CD4-positive, alpha-beta memory T cell (primary cell): Measurements from ENCODE around the gene PAX7. TPM values are rescaled to one million over a fixed set of nuclear protein-coding genes. Genes with fewer than 3 reads are reported as not detected.

Source experiments
- CTCF ChIA-PET: fragments of 350-600 bp; sonication (Branson Sonifier 250); formaldehyde crosslinking; loops from one replicate; lab custom pipeline; 2021; ENCODE audit warnings: inconsistent platforms; ENCODE audit not compliant: partially characterized antibody; lab: Charles Lee
- POLR2A ChIA-PET: fragments of 350-600 bp; sonication (Branson Sonifier 250); formaldehyde crosslinking; loops from one replicate; lab custom pipeline; 2021; ENCODE audit not compliant: partially characterized antibody; lab: Charles Lee
- DNase-seq, 5 donors: peaks; one replicate each; pipeline versions ENCODE4 v3.0.0 to v3.0.0-alpha.2; 2020 to 2022; ENCODE audit warnings: mixed read lengths in 1 of 5
- H3K27ac ChIP-seq: one replicate; pipeline ENCODE4 v1.7.0; 2013; ENCODE audit warnings: low read depth, low read length
- H3K27me3 ChIP-seq: 2 replicates; pipeline ENCODE4 v1.7.0; 2013; ENCODE audit warnings: mild to moderate bottlenecking, low read length, moderate library complexity; ENCODE audit not compliant: insufficient read depth
- H3K36me3 ChIP-seq: 2 replicates; pipeline ENCODE4 v1.7.0; 2013; ENCODE audit warnings: mild to moderate bottlenecking, low read length, moderate library complexity; ENCODE audit not compliant: insufficient read depth
- H3K4me1 ChIP-seq: 2 replicates; pipeline ENCODE4 v1.7.0; 2013; ENCODE audit warnings: mild to moderate bottlenecking, low read length, moderate library complexity; ENCODE audit not compliant: insufficient read depth
- H3K4me3 ChIP-seq, 2 donors: one replicate each; pipeline ENCODE4 v1.7.0; 2013; ENCODE audit warnings: low read length in 2 of 2, mild to moderate bottlenecking in 1 of 2
- H3K9me3 ChIP-seq, 2 donors: one replicate each; pipeline ENCODE4 v1.7.0; 2013; ENCODE audit warnings: low read length in 2 of 2, control low read depth in 1 of 2; ENCODE audit not compliant: control insufficient read depth in 1 of 2
- H3K27ac Mint-ChIP-seq, 7 donors: one replicate each; pipeline ENCODE4 v1.8.0; 2020 to 2021; ENCODE audit warnings: mixed read lengths in 7 of 7, mild to moderate bottlenecking in 6 of 7, inconsistent platforms in 3 of 7, moderate library complexity in 3 of 7
- H3K27me3 Mint-ChIP-seq, 2 donors: one replicate each; pipeline ENCODE4 v1.8.0; 2020 to 2021; ENCODE audit warnings: mixed read lengths in 2 of 2
- H3K36me3 Mint-ChIP-seq, 2 donors: one replicate each; pipeline ENCODE4 v1.8.0; 2020 to 2021; ENCODE audit warnings: mixed read lengths in 2 of 2, inconsistent platforms in 1 of 2, mild to moderate bottlenecking in 1 of 2
- H3K4me1 Mint-ChIP-seq, 4 donors: one replicate each; pipeline ENCODE4 v1.8.0; 2020 to 2021; ENCODE audit warnings: mixed read lengths in 4 of 4, mild to moderate bottlenecking in 1 of 4
- H3K4me3 Mint-ChIP-seq, 8 donors: one replicate each; pipeline ENCODE4 v1.8.0; 2020 to 2021; ENCODE audit warnings: mixed read lengths in 8 of 8, mild to moderate bottlenecking in 7 of 8, moderate library complexity in 6 of 8, inconsistent platforms in 3 of 8
- H3K9me3 Mint-ChIP-seq, 8 donors: one replicate each; pipeline ENCODE4 v1.8.0; 2020 to 2021; ENCODE audit warnings: mixed read lengths in 8 of 8, mild to moderate bottlenecking in 5 of 8, inconsistent platforms in 3 of 8, moderate library complexity in 1 of 8
- intact Hi-C: fragments of 100-400 bp; cut with micrococcal nuclease; formaldehyde crosslinking; loops from one replicate; pipeline ENCODE4 v1.15.1; 2023
- polyA plus RNA-seq, 2 donors: library from polyadenylated mRNA; unstranded; fragments of 300-500 nt; fragmentation: Illumina TruSeq; gene quantifications; one replicate each; pipeline ENCODE4 v1.2.3, GENCODE V29; 2021
- total RNA-seq, 2 experiments: library from RNA; stranded (reverse); gene quantifications; one replicate each; pipeline ENCODE4 v1.2.3, GENCODE V29; 2021

The PAX7 gene
- total and polyA plus RNA-seq, 4 experiments from 2014 or later = not detected

- no peak overlapping the region for H3K4me3 ChIP-seq
- no peaks in the 10 kb centered on the region for H3K9me3 ChIP-seq
- H3K27me3 ChIP-seq = no peaks in the 10 kb centered on the region
- H3K4me3 Mint-ChIP-seq = no peak overlapping the region
- peaks cover 0 to 11% (median 8%) of the 10 kb centered on the region in 8 donors for H3K9me3 Mint-ChIP-seq
- H3K36me3 ChIP-seq = no peaks in the 10 kb centered on the region
- peaks cover 20 to 37% of the 10 kb centered on the region in 2 donors for H3K27me3 Mint-ChIP-seq
- H3K27ac Mint-ChIP-seq = no peak overlapping the region
- H3K4me1 ChIP-seq = no peaks in the 10 kb centered on the region
- H3K27ac ChIP-seq = no peak overlapping the region
- ChIA-PET CTCF (no interaction called here), POLR2A (no interaction called here)
- no peaks in the 10 kb centered on the region for H3K36me3 Mint-ChIP-seq
- intact Hi-C loops = no loop called here
- no peaks in the 10 kb centered on the region for H3K4me1 Mint-ChIP-seq
- no peak for DNase-seq
These were observed 162.1 kb downstream of the PAX7 start for GRCh38 chr1:18792747-18793146.

- Mint-ChIP-seq H3K27me3 (peaks cover 20 to 37% of the 10 kb centered on the region in 2 donors), H3K4me1 (no peaks in the 10 kb centered on the region), H3K27ac (no peak overlapping the region), H3K36me3 (no peaks in the 10 kb centered on the region), H3K9me3 (peaks cover 0 to 11% (median 8%) of the 10 kb centered on the region in 8 donors), H3K4me3 (no peak overlapping the region)
- H3K4me1 ChIP-seq = no peaks in the 10 kb centered on the region
- no peaks in the 10 kb centered on the region for H3K9me3 ChIP-seq
- no peak for DNase-seq
- no peaks in the 10 kb centered on the region for H3K36me3 ChIP-seq
- CTCF ChIA-PET = no interaction called here
- no peak overlapping the region for H3K4me3 ChIP-seq
- no peaks in the 10 kb centered on the region for H3K27me3 ChIP-seq
- no peak overlapping the region for H3K27ac ChIP-seq
- POLR2A ChIA-PET = no interaction called here
- intact Hi-C loops = no loop called here
These were observed 162.5 kb downstream of the PAX7 start for GRCh38 chr1:18793164-18793563.

GRCh38 chr1:18794051-18794450 lies 163.4 kb downstream of the PAX7 start:
- Mint-ChIP-seq H3K27me3 (peaks cover 20 to 37% of the 10 kb centered on the region in 2 donors), H3K4me3 (no peak overlapping the region)

GRCh38 chr1:18794561-18794960 lies 163.9 kb downstream of the PAX7 start:
- H3K36me3 Mint-ChIP-seq = no peaks in the 10 kb centered on the region
- Histone ChIP-seq H3K4me3 (no peak overlapping the region), H3K27ac (no peak overlapping the region), H3K27me3 (no peaks in the 10 kb centered on the region), H3K4me1 (no peaks in the 10 kb centered on the region), H3K9me3 (no peaks in the 10 kb centered on the region), H3K36me3 (no peaks in the 10 kb centered on the region)
- POLR2A ChIA-PET = no interaction called here
- no peaks in the 10 kb centered on the region for H3K4me1 Mint-ChIP-seq
- DNase-seq = no peak
- peaks cover 0 to 11% (median 8%) of the 10 kb centered on the region in 8 donors for H3K9me3 Mint-ChIP-seq
- peaks cover 18 to 37% of the 10 kb centered on the region in 2 donors for H3K27me3 Mint-ChIP-seq
- intact Hi-C loops = no loop called here
- CTCF ChIA-PET = no interaction called here
- no peak overlapping the region for H3K4me3 Mint-ChIP-seq
- H3K27ac Mint-ChIP-seq = no peak overlapping the region

More at GRCh38 chr1:18794051-18794450, 163.4 kb downstream of the PAX7 start:
- Histone ChIP-seq H3K4me1 (no peaks in the 10 kb centered on the region), H3K9me3 (no peaks in the 10 kb centered on the region), H3K4me3 (no peak overlapping the region), H3K27me3 (no peaks in the 10 kb centered on the region), H3K36me3 (no peaks in the 10 kb centered on the region), H3K27ac (no peak overlapping the region)
- Mint-ChIP-seq H3K4me1 (no peaks in the 10 kb centered on the region), H3K27ac (no peak overlapping the region), H3K36me3 (no peaks in the 10 kb centered on the region), H3K9me3 (peaks cover 0 to 11% (median 8%) of the 10 kb centered on the region in 8 donors)
- intact Hi-C loops = no loop called here
- CTCF ChIA-PET = no interaction called here
- POLR2A ChIA-PET = no interaction called here
- DNase-seq = no peak

- Histone ChIP-seq H3K27me3 (no peaks in the 10 kb centered on the region), H3K27ac (no peak overlapping the region), H3K4me1 (no peaks in the 10 kb centered on the region), H3K9me3 (no peaks in the 10 kb centered on the region), H3K36me3 (no peaks in the 10 kb centered on the region), H3K4me3 (no peak overlapping the region)
- H3K4me1 Mint-ChIP-seq = no peaks in the 10 kb centered on the region
- DNase-seq = no peak
- H3K4me3 Mint-ChIP-seq = no peak overlapping the region
- peaks cover 0 to 11% (median 8%) of the 10 kb centered on the region in 8 donors for H3K9me3 Mint-ChIP-seq
- no peaks in the 10 kb centered on the region for H3K36me3 Mint-ChIP-seq
- POLR2A ChIA-PET = no interaction called here
- intact Hi-C loops = no loop called here
- no peak overlapping the region for H3K27ac Mint-ChIP-seq
- CTCF ChIA-PET = no interaction called here
- peaks cover 15 to 36% of the 10 kb centered on the region in 2 donors for H3K27me3 Mint-ChIP-seq
These were observed 164.5 kb downstream of the PAX7 start for GRCh38 chr1:18795002-18795689.

GRCh38 chr1:18796950-18797349 lies 166.3 kb downstream of the PAX7 start:
- DNase-seq = no peak
- H3K27me3 Mint-ChIP-seq = peaks cover 8 to 26% of the 10 kb centered on the region in 2 donors
- no peak overlapping the region for H3K4me3 Mint-ChIP-seq
- H3K4me1 Mint-ChIP-seq = no peaks in the 10 kb centered on the region
- POLR2A ChIA-PET = no interaction called here
- no peak overlapping the region for H3K4me3 ChIP-seq
- H3K9me3 Mint-ChIP-seq = peaks cover 0 to 11% (median 7%) of the 10 kb centered on the region in 8 donors
- H3K27ac ChIP-seq = no peak overlapping the region
- no peaks in the 10 kb centered on the region for H3K27me3 ChIP-seq
- H3K36me3 ChIP-seq = no peaks in the 10 kb centered on the region
- CTCF ChIA-PET = no interaction called here
- H3K4me1 ChIP-seq = no peaks in the 10 kb centered on the region
- intact Hi-C loops = no loop called here
- H3K27ac Mint-ChIP-seq = no peak overlapping the region
- no peaks in the 10 kb centered on the region for H3K36me3 Mint-ChIP-seq
- H3K9me3 ChIP-seq = no peaks in the 10 kb centered on the region
